Naive thymus-derived CD8-positive, alpha-beta T cell (primary cell): Measurements from ENCODE around the gene ACOT12. TPM values are rescaled to one million over a fixed set of nuclear protein-coding genes. Genes with fewer than 3 reads are reported as not detected.
"Not testable (repeated sequence)": the region's sequence is repeated elsewhere in the genome, so short reads cannot be mapped to it uniquely, and the experiment has no call there.

Experiments used
- ATAC-seq, 2 donors: fragments of 150-1000 bp; cut with Tn5 transposase in 1 of 2; sonication (Bioruptor Pico), chemical (Tn5 transposase) in 1 of 2; 1 replicate in 1 of 2; 2 replicates in 1 of 2; pipeline ENCODE4 v1.10.0; 2021; ENCODE audit warnings: mild to moderate bottlenecking in 2 of 2, moderate library complexity in 2 of 2
- POLR2A ChIA-PET: fragments of 350-600 bp; sonication (Branson Sonifier 250); formaldehyde crosslinking; loops from one replicate; lab custom pipeline; 2021; ENCODE audit warnings: antibody characterized with exemption; lab: Charles Lee
- DNase-seq, 10 donors: peaks; one replicate each; pipeline versions ENCODE4 v3.0.0 to v3.0.0-alpha.2; 2020 to 2022
- H3K27ac Mint-ChIP-seq, 10 donors: one replicate each; pipeline ENCODE4 v1.8.0; 2020 to 2022; ENCODE audit warnings: mild to moderate bottlenecking in 10 of 10, mixed read lengths in 10 of 10, moderate library complexity in 4 of 10, inconsistent platforms in 1 of 10
- H3K27me3 Mint-ChIP-seq, 5 donors: one replicate each; pipeline ENCODE4 v1.8.0; 2021 to 2022; ENCODE audit warnings: mixed read lengths in 5 of 5
- H3K36me3 Mint-ChIP-seq, 3 donors: one replicate each; pipeline ENCODE4 v1.8.0; 2020 to 2022; ENCODE audit warnings: mixed read lengths in 3 of 3, mild to moderate bottlenecking in 2 of 3, inconsistent platforms in 1 of 3
- H3K4me1 Mint-ChIP-seq, 4 donors: one replicate each; pipeline ENCODE4 v1.8.0; 2021 to 2022; ENCODE audit warnings: mixed read lengths in 4 of 4
- H3K4me3 Mint-ChIP-seq, 10 donors: one replicate each; pipeline ENCODE4 v1.8.0; 2020 to 2022; ENCODE audit warnings: mild to moderate bottlenecking in 10 of 10, mixed read lengths in 10 of 10, moderate library complexity in 6 of 10, inconsistent platforms in 1 of 10
- H3K9me3 Mint-ChIP-seq, 9 donors: one replicate each; pipeline ENCODE4 v1.8.0; 2020 to 2022; ENCODE audit warnings: mixed read lengths in 9 of 9, mild to moderate bottlenecking in 3 of 9, inconsistent platforms in 1 of 9, moderate library complexity in 1 of 9
- polyA plus RNA-seq, 3 donors: library from polyadenylated mRNA; unstranded; fragments of 300-500 nt; fragmentation: Illumina TruSeq; gene quantifications; one replicate each; pipeline ENCODE4 v1.2.3, GENCODE V29; 2021
- total RNA-seq, 8 experiments: library from RNA in 2 of 8; stranded (reverse) in 2 of 8; gene quantifications; one replicate each; pipeline ENCODE4 v1.2.3 and lab custom pipeline; 2021 to 2026

ACOT12 gene
- total and polyA plus RNA-seq, 5 experiments from 2014 or later, result not detected

- Mint-ChIP-seq H3K4me3 (no peak overlapping the region), H3K9me3 (no peaks in the 10 kb centered on the region), H3K27me3 (peaks cover 3 to 8% (median 4%) of the 10 kb centered on the region in 5 donors), H3K27ac (no peak overlapping the region), H3K36me3 (no peaks in the 10 kb centered on the region), H3K4me1 (no peaks in the 10 kb centered on the region)
- no peak for DNase-seq
- ATAC-seq, result no peak
- POLR2A ChIA-PET, result no interaction called here
Observed at GRCh38 chr5:81355291-81356251, 38.4 kb downstream of the ACOT12 start.

- ATAC-seq, result no peak
- Mint-ChIP-seq H3K27me3 (peaks cover 2 to 7% (median 3%) of the 10 kb centered on the region in 5 donors), H3K27ac (no peak overlapping the region), H3K9me3 (no peaks in the 10 kb centered on the region), H3K4me3 (no peak overlapping the region), H3K4me1 (no peaks in the 10 kb centered on the region), H3K36me3 (no peaks in the 10 kb centered on the region)
- POLR2A ChIA-PET, result no interaction called here
- DNase-seq, result no peak
Observed at GRCh38 chr5:81354093-81354492, 39.8 kb downstream of the ACOT12 start.

- Mint-ChIP-seq H3K27ac (no peak overlapping the region), H3K4me1 (no peaks in the 10 kb centered on the region), H3K9me3 (no peaks in the 10 kb centered on the region), H3K36me3 (no peaks in the 10 kb centered on the region), H3K4me3 (no peak overlapping the region), H3K27me3 (peaks cover 0 to 7% (median 2%) of the 10 kb centered on the region in 5 donors)
- ATAC-seq (no peak), DNase-seq (no peak)
- POLR2A ChIA-PET, result no interaction called here
Observed at GRCh38 chr5:81353189-81353588, 40.7 kb downstream of the ACOT12 start.

- no peaks in the 10 kb centered on the region for H3K4me1 Mint-ChIP-seq
- H3K9me3 Mint-ChIP-seq, result no peaks in the 10 kb centered on the region
- H3K4me3 Mint-ChIP-seq, result no peak overlapping the region
- peaks cover 0 to 7% (median 2%) of the 10 kb centered on the region in 5 donors for H3K27me3 Mint-ChIP-seq
- DNase-seq (no peak), ATAC-seq (no peak)
- H3K36me3 Mint-ChIP-seq, result no peaks in the 10 kb centered on the region
- POLR2A ChIA-PET, result no interaction called here
- no peak overlapping the region for H3K27ac Mint-ChIP-seq
Observed at GRCh38 chr5:81350507-81350906, 43.4 kb downstream of the ACOT12 start.

- DNase-seq (no peak), ATAC-seq (no peak)
- Mint-ChIP-seq H3K27ac (peak overlapping the region in 1 of 10 donors; percentile 72), H3K36me3 (no peaks in the 10 kb centered on the region), H3K27me3 (peaks cover 0 to 7% (median 3%) of the 10 kb centered on the region in 5 donors), H3K4me1 (no peaks in the 10 kb centered on the region), H3K4me3 (no peak overlapping the region), H3K9me3 (no peaks in the 10 kb centered on the region)
- POLR2A ChIA-PET, result no interaction called here
Observed at GRCh38 chr5:81349161-81349560, 44.8 kb downstream of the ACOT12 start.

- Mint-ChIP-seq H3K4me3 (no peak overlapping the region), H3K27ac (no peak overlapping the region), H3K27me3 (peaks cover 0 to 1% (median 0%) of the 10 kb centered on the region in 5 donors), H3K9me3 (no peaks in the 10 kb centered on the region), H3K36me3 (no peaks in the 10 kb centered on the region), H3K4me1 (no peaks in the 10 kb centered on the region)
- DNase-seq, result no peak
- ATAC-seq, result no peak
- POLR2A ChIA-PET, result no interaction called here
Observed at GRCh38 chr5:81345411-81346003, 48.4 kb downstream of the ACOT12 start.

GRCh38 chr5:81344736-81345135 lies 49.2 kb downstream of the ACOT12 start:
- POLR2A ChIA-PET, result no interaction called here
- Mint-ChIP-seq H3K27ac (no peak overlapping the region), H3K27me3 (peaks cover 0 to 1% (median 0%) of the 10 kb centered on the region in 5 donors), H3K4me1 (no peaks in the 10 kb centered on the region), H3K36me3 (no peaks in the 10 kb centered on the region), H3K4me3 (no peak overlapping the region), H3K9me3 (no peaks in the 10 kb centered on the region)
- ATAC-seq, result no peak
- DNase-seq, result no peak

GRCh38 chr5:81338213-81338612 lies 55.7 kb downstream of the ACOT12 start:
- H3K4me3 Mint-ChIP-seq, H3K27me3 Mint-ChIP-seq, POLR2A ChIA-PET, H3K36me3 Mint-ChIP-seq, H3K9me3 Mint-ChIP-seq, ATAC-seq, H3K4me1 Mint-ChIP-seq, H3K27ac Mint-ChIP-seq, DNase-seq: not testable (repeated sequence)

GRCh38 chr5:81337803-81338202 lies 56.1 kb downstream of the ACOT12 start:
- POLR2A ChIA-PET, result no interaction called here
- Mint-ChIP-seq H3K27ac (no peak overlapping the region), H3K36me3 (peaks cover 0 to 2% (median 0%) of the 10 kb centered on the region in 3 donors), H3K9me3 (peaks cover 0 to 9% (median 0%) of the 10 kb centered on the region in 9 donors), H3K27me3 (peaks cover 0 to 5% (median 0%) of the 10 kb centered on the region in 5 donors), H3K4me1 (no peaks in the 10 kb centered on the region), H3K4me3 (no peak overlapping the region)
- DNase-seq (no peak), ATAC-seq (no peak)

GRCh38 chr5:81336556-81336955 lies 57.4 kb downstream of the ACOT12 start:
- POLR2A ChIA-PET, result no interaction called here
- DNase-seq (no peak), ATAC-seq (no peak)
- H3K4me3 Mint-ChIP-seq, result no peak overlapping the region
- H3K36me3 Mint-ChIP-seq, result peaks cover 0 to 2% (median 0%) of the 10 kb centered on the region in 3 donors
- peaks cover 0 to 9% (median 0%) of the 10 kb centered on the region in 9 donors for H3K9me3 Mint-ChIP-seq
- no peak overlapping the region for H3K27ac Mint-ChIP-seq
- peaks cover 0 to 5% (median 0%) of the 10 kb centered on the region in 5 donors for H3K27me3 Mint-ChIP-seq
- no peaks in the 10 kb centered on the region for H3K4me1 Mint-ChIP-seq

- H3K27ac Mint-ChIP-seq, result no peak overlapping the region
- peaks cover 0 to 2% (median 0%) of the 10 kb centered on the region in 3 donors for H3K36me3 Mint-ChIP-seq
Observed at GRCh38 chr5:81335946-81336345, 58.0 kb downstream of the ACOT12 start.

GRCh38 chr5:81334304-81335061 lies 59.5 kb downstream of the ACOT12 start:
- Mint-ChIP-seq H3K9me3 (peaks cover 0 to 9% (median 0%) of the 10 kb centered on the region in 9 donors), H3K36me3 (peaks cover 0 to 2% (median 0%) of the 10 kb centered on the region in 3 donors), H3K27me3 (peaks cover 0 to 5% (median 0%) of the 10 kb centered on the region in 5 donors), H3K27ac (no peak overlapping the region), H3K4me3 (peak overlapping the region in 1 of 10 donors; percentile 51), H3K4me1 (no peaks in the 10 kb centered on the region)
- ATAC-seq (no peak), DNase-seq (no peak)
- POLR2A ChIA-PET, result no interaction called here

More at GRCh38 chr5:81335946-81336345, 58.0 kb downstream of the ACOT12 start:
- peaks cover 0 to 9% (median 0%) of the 10 kb centered on the region in 9 donors for H3K9me3 Mint-ChIP-seq
- peaks cover 0 to 5% (median 0%) of the 10 kb centered on the region in 5 donors for H3K27me3 Mint-ChIP-seq
- no peak for DNase-seq
- H3K4me3 Mint-ChIP-seq, result no peak overlapping the region
- POLR2A ChIA-PET, result no interaction called here
- H3K4me1 Mint-ChIP-seq, result no peaks in the 10 kb centered on the region
- ATAC-seq, result no peak
